Chondrocyte (in vitro differentiated cells): ENCODE results near the gene POLR3GL. TPM values are rescaled to one million over a fixed set of nuclear protein-coding genes. Genes with fewer than 3 reads are reported as not detected.

Source experiments
- total RNA-seq: library from RNA; stranded (reverse); gene quantifications from 3 replicates; pipeline ENCODE4 v1.2.1, GENCODE V29; 2021

POLR3GL gene
- total RNA-seq, 1 donor from 2014 or later = 13.3 TPM

Other genes with a start within 250 kb of the POLR3GL start
- gene CD160, start 245.2 kb upstream of the POLR3GL start, total RNA-seq = not detected in 3 replicates
- gene RNF115, start 140.6 kb upstream of the POLR3GL start, total RNA-seq = 12.7 to 16.4 TPM (median 13.0 TPM) in 3 replicates
- gene POLR3C, start 140.5 kb upstream of the POLR3GL start, total RNA-seq = 28.3 to 31.3 TPM (median 30.7 TPM) in 3 replicates
- gene NUDT17, start 119.1 kb upstream of the POLR3GL start, total RNA-seq = 3.8 to 7.3 TPM (median 6.5 TPM) in 3 replicates
- 57.1 to 58.5 TPM (median 57.1 TPM) in 3 replicates for gene PIAS3, start 105.6 kb upstream of the POLR3GL start, total RNA-seq
- gene ANKRD35, start 78.8 kb upstream of the POLR3GL start, total RNA-seq = not detected in 3 replicates
- gene ITGA10, start 54.6 kb upstream of the POLR3GL start, total RNA-seq = 23.5 to 39.9 TPM (median 25.7 TPM) in 3 replicates
- 28.3 to 29.9 TPM (median 28.5 TPM) in 3 replicates for gene PEX11B, start 46.0 kb upstream of the POLR3GL start, total RNA-seq
- gene RBM8A, start 37.2 kb upstream of the POLR3GL start, total RNA-seq = 86.8 to 121 TPM (median 90.5 TPM) in 3 replicates
- gene LIX1L, start 6.7 kb upstream of the POLR3GL start, total RNA-seq = 50.3 to 57.1 TPM (median 53.0 TPM) in 3 replicates
- 1.2 to 3.1 TPM (median 2.0 TPM) in 3 replicates for gene ANKRD34A, start 115 bp upstream of the POLR3GL start, total RNA-seq
- gene TXNIP, start 31.9 kb downstream of the POLR3GL start, total RNA-seq = 3.8 to 55.5 TPM (median 4.0 TPM) in 3 replicates
- gene HJV, start 57.0 kb downstream of the POLR3GL start, total RNA-seq = not detected in 3 replicates
- gene NBPF10, start 180.1 kb downstream of the POLR3GL start, total RNA-seq = 4.5 to 4.7 TPM (median 4.6 TPM) in 3 replicates